Kidney epithelial cell (primary cell): ENCODE measurements around the gene EP400. TPM values are rescaled to one million over a fixed set of nuclear protein-coding genes. Genes with fewer than 3 reads are reported as not detected.
"Not testable (repeated sequence)": the region's sequence is repeated elsewhere in the genome, so short reads cannot be mapped to it uniquely, and the experiment has no call there.

ENCODE experiments used
- DNase-seq: peaks from one replicate; pipeline ENCODE4 v3.0.0-alpha.2; 2010; ENCODE audit warnings: low read depth
- H3K27me3 ChIP-seq: 2 replicates; pipeline ENCODE4 v1.6.0; 2011; ENCODE audit warnings: low read length; ENCODE audit not compliant: control insufficient read depth, insufficient read depth
- H3K36me3 ChIP-seq: 2 replicates; pipeline ENCODE4 v1.5.1; 2011; ENCODE audit warnings: low read length; ENCODE audit not compliant: control insufficient read depth, insufficient read depth
- H3K4me3 ChIP-seq: 2 replicates; pipeline ENCODE4 v1.5.1; 2011; ENCODE audit warnings: low read depth, mild to moderate bottlenecking, control low read depth, low read length
- CTCF ChIP-seq: IDR thresholded peaks from 2 replicates; pipeline ENCODE4 v1.5.1; 2011; ENCODE audit warnings: mild to moderate bottlenecking, moderate library complexity, low read length, control low read depth, inconsistent platforms; ENCODE audit not compliant: insufficient read depth, poor library complexity, severe bottlenecking
- total RNA-seq: library from RNA; depleted of rRNA; stranded (reverse); fragments of >200 nt; gene quantifications from 2 replicates; pipeline ENCODE4 v1.2.3, GENCODE V29; 2015

Gene EP400
- total RNA-seq, 1 donor from 2014 or later, result 21.4 TPM

DNA sequence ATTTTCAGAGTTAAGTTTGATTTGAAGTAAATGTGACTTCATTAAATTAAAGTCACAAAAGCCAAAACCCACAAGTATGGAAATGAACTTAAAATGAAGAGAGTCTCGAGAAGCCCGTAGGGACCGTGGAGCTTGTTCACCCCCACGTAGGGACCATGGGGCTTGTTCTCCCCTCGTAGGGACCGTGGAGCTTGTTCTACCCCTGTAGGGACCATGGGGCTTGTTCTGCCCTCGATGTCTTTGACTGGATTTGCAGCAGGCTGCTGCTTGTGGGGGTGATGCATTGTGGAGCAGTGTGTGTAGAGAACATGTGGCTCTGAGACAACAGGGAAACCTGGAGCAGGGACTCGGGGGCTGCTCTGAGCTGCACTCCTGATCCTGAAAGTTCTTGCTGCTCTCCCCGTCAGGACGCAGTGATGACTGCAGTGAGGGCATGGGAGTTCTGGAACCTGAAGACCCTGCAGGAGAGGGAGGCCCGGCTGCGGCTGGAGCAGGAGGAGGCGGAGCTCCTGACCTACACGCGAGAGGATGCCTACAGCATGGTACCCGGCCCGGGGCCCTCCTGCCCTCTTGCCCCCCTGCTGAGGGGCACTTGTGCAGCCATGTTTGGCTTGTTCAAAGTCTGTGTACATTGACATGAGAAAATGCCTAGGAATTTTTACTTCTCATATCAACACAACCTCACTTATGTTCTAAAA is 94.2 kb downstream of the EP400 start:
- Histone ChIP-seq H3K27me3 (no peaks in the 10 kb centered on the region), H3K4me3 (no peak overlapping the region), H3K36me3 (peaks cover 3% of the 10 kb centered on the region)
- TF ChIP-seq CTCF, result no peak
- DNase-seq, result no peak

DNA sequence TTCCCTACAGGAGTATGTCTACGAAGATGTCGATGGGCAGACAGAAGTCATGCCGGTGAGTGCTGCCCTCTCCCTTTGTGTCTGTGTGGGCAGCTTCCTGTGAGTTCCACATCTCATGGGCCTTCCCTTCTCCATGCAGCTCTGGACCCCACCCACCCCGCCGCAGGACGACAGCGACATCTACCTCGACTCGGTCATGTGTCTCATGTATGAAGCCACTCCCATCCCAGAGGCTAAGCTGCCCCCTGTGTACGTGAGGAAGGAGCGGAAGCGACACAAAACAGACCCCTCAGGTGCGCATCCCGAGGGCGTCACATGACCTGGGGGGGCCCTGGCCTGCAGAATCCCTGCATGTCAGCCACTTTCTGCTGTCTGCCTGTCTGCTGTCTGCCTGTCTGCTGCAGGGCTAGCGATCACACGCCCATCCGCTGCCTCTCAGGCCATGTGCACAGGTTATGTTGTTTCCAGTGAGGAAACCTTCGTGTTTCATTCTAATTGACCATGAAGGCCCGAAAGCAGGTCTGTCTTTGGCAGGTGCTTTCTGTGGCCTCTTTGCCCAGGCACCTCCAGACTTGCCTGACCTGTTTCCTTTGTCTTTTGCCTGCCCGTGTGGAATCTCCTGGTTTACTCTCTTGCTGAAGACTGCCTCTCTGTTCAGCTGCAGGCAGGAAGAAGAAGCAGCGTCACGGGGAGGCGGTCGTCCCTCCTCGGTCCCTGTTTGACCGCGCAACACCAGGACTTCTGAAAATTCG is 95.1 kb downstream of the EP400 start:
- no peak for TF ChIP-seq CTCF
- H3K36me3 ChIP-seq, result peaks cover 3% of the 10 kb centered on the region
- no peak for DNase-seq

GRCh38 chr12:132045751-132046150 is 96.0 kb downstream of the EP400 start:
- Histone ChIP-seq H3K36me3 (peaks cover 4% of the 10 kb centered on the region), H3K27me3 (no peaks in the 10 kb centered on the region), H3K4me3 (no peak overlapping the region)
- DNase-seq, result no peak
- TF ChIP-seq CTCF, result no peak

More for the DNA sequence above, 95.1 kb downstream of the EP400 start:
- H3K27me3 ChIP-seq, result no peaks in the 10 kb centered on the region
- no peak overlapping the region for H3K4me3 ChIP-seq

GRCh38 chr12:132046561-132046960 is 96.8 kb downstream of the EP400 start:
- peaks cover 4% of the 10 kb centered on the region for H3K36me3 ChIP-seq

GRCh38 chr12:132047630-132048029 is 97.9 kb downstream of the EP400 start:
- DNase-seq, H3K36me3 ChIP-seq, H3K4me3 ChIP-seq, H3K27me3 ChIP-seq: not testable (repeated sequence)

More at GRCh38 chr12:132046561-132046960, 96.8 kb downstream of the EP400 start:
- DNase-seq, result peak; percentile 23
- no peak for TF ChIP-seq CTCF
- no peak overlapping the region for H3K4me3 ChIP-seq
- no peaks in the 10 kb centered on the region for H3K27me3 ChIP-seq

GRCh38 chr12:132049442-132049841 is 99.7 kb downstream of the EP400 start:
- TF ChIP-seq CTCF, result no peak
- H3K36me3 ChIP-seq, result peaks cover 3% of the 10 kb centered on the region

More at GRCh38 chr12:132049442-132049841, 99.7 kb downstream of the EP400 start:
- H3K27me3 ChIP-seq, result no peaks in the 10 kb centered on the region
- DNase-seq, result no peak
- no peak overlapping the region for H3K4me3 ChIP-seq
